GM10266 (cell line): ENCODE data around the gene BTBD7.

Experiments
- DNase-seq: peaks from one replicate; pipeline ENCODE4 v3.0.0; 2012; ENCODE audit errors: extremely low spot score
- CTCF ChIP-seq: IDR thresholded peaks from 2 replicates; pipeline ENCODE4 v1.5.1; 2012; ENCODE audit warnings: mild to moderate bottlenecking, low read depth; ENCODE audit not compliant: control insufficient read depth, insufficient read depth; ENCODE audit errors: missing control alignments

Gene BTBD7

DNA sequence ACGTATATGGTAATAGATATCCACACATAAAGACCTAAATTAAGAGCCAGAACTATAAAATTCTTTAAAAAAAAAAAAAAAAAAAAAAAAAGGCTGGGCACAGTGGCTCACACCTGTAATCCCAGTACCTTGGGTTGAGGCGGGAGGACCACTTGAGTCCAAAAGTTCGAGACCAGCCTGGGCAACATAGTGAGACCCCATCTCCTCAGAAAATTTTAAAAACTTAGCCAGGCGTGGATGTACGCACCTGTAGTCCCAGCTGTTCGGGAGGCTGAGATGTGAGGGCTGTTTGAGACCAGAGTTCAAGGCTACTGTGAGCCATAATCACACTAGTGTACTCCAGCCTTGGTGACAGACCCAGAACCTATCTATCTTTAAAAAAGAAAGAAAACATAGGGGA lies 4.3 kb downstream of the BTBD7 start:
- no peak for TF ChIP-seq CTCF
- DNase-seq = no peak

GRCh38 chr14:93326196-93326595 lies 6.6 kb downstream of the BTBD7 start:
- no peak for TF ChIP-seq CTCF
- no peak for DNase-seq

- no peak for DNase-seq
- no peak for TF ChIP-seq CTCF
Measured at GRCh38 chr14:93323600-93324174, 9.1 kb downstream of the BTBD7 start.

DNA sequence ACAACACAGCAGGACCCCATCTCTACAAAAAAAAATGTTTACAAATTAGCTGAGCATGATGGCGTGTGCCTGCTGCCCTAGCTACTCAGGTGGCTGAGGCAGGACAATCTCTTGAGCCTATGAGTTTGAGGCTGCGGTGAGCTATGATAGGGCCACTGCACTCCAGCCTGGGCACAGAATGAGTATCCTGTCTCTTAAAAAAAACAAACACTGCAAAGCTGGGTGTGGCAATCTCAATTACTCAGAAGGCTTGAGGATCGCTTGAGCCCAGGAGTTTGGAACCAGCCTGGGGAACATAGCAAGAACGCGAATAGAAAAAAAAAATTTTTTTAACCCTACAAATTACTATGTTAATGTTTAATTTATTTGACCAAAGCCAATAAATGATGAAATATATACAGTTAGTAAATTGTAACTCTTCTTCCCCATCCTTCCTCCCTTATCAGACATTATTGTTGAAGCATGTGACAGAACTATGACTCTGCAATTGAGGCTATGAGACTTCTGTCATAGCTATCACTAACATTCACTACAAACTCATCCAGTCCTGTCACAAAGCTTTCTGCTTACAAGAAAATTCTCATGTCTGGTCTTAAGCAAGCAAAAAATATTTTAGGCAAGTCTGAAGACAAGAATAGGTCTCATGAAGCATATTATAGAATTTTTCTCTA lies 9.8 kb downstream of the BTBD7 start:
- no peak for DNase-seq
- no peak for TF ChIP-seq CTCF

- no peak for TF ChIP-seq CTCF
- no peak for DNase-seq
Measured at GRCh38 chr14:93320489-93320888, 12.3 kb downstream of the BTBD7 start.

GRCh38 chr14:93319958-93320357 lies 12.9 kb downstream of the BTBD7 start:
- DNase-seq = no peak
- no peak for TF ChIP-seq CTCF

DNA sequence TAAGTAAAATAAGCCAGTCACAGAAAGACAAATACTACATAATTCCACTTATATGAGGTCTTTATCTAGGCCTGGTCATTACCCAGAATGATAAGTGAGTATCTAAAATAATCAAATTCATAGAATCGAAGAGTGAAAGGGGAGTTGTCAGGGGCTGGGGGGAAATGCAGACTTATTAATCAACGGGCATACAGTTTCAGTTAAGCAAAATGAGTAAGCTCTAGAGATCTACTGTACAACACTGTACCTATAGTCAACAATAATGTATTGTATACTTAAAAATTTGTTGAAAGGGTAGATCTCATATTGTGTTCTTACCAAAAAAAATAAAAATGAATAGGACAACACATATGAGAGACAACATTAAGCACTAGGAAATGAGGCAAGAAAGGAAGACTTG lies 13.3 kb downstream of the BTBD7 start:
- TF ChIP-seq CTCF = no peak
- DNase-seq = no peak
